H9 (cell line): ENCODE measurements around the gene CYP19A1. TPM values are rescaled to one million over a fixed set of nuclear protein-coding genes. Genes with fewer than 3 reads are reported as not detected.

ENCODE experiments used
- DNase-seq: peaks from one replicate; pipeline ENCODE4 v3.0.0-alpha.2; 2017
- H2AFZ ChIP-seq: one replicate; pipeline ENCODE4 v1.6.1; 2013; ENCODE audit warnings: mild to moderate bottlenecking, low read length, control low read depth, moderate library complexity
- H2AK5ac ChIP-seq: 2 replicates; pipeline ENCODE4 v1.6.1; 2013; ENCODE audit warnings: low read length, control low read depth, mixed read lengths; ENCODE audit not compliant: insufficient read length
- H2BK120ac ChIP-seq: one replicate; pipeline ENCODE4 v1.6.1; 2013; ENCODE audit warnings: low read depth, mild to moderate bottlenecking, low read length, control low read depth, inconsistent platforms; ENCODE audit not compliant: poor library complexity, severe bottlenecking
- H2BK12ac ChIP-seq: 2 replicates; pipeline ENCODE4 v1.6.1; 2013; ENCODE audit warnings: low read length, control low read depth, mixed read lengths, low read depth; ENCODE audit not compliant: insufficient read length
- H2BK15ac ChIP-seq: 2 replicates; pipeline ENCODE4 v1.6.1; 2013; ENCODE audit warnings: low read depth, low read length, control low read depth
- H2BK20ac ChIP-seq: one replicate; pipeline ENCODE4 v1.6.1; 2013; ENCODE audit warnings: low read depth, mild to moderate bottlenecking, low read length, control low read depth, inconsistent platforms; ENCODE audit not compliant: poor library complexity, severe bottlenecking
- H2BK5ac ChIP-seq: 2 replicates; pipeline ENCODE4 v1.6.1; 2013; ENCODE audit warnings: low read length, control low read depth, mixed read lengths; ENCODE audit not compliant: insufficient read length
- H3K14ac ChIP-seq: 2 replicates; pipeline ENCODE4 v1.6.1; 2013; ENCODE audit warnings: low read length, control low read depth; ENCODE audit not compliant: insufficient read depth
- H3K18ac ChIP-seq: 2 replicates; pipeline ENCODE4 v1.6.1; 2013; ENCODE audit warnings: low read depth, mild to moderate bottlenecking, mixed read lengths, low read length, control low read depth; ENCODE audit not compliant: insufficient read length
- H3K23ac ChIP-seq: 2 replicates; pipeline ENCODE4 v1.6.1; 2013; ENCODE audit warnings: low read length, control low read depth, mixed read lengths, low read depth; ENCODE audit not compliant: insufficient read length
- H3K23me2 ChIP-seq: 2 replicates; pipeline ENCODE4 v1.6.1; 2013; ENCODE audit warnings: low read depth, mild to moderate bottlenecking, mixed read lengths, low read length, control low read depth; ENCODE audit not compliant: insufficient read length, poor library complexity, severe bottlenecking
- H3K27ac ChIP-seq: 2 replicates; pipeline ENCODE4 v1.5.1; 2013; ENCODE audit warnings: low read length, control low read depth, mixed read lengths, low read depth; ENCODE audit not compliant: insufficient read length
- H3K27me3 ChIP-seq: 2 replicates; pipeline ENCODE4 v1.6.1; 2013; ENCODE audit warnings: low read length, control low read depth, inconsistent platforms; ENCODE audit not compliant: insufficient read depth
- H3K4ac ChIP-seq: 2 replicates; pipeline ENCODE4 v1.6.1; 2013; ENCODE audit warnings: low read depth, mild to moderate bottlenecking, control low read depth, inconsistent platforms, low read length, moderate library complexity
- H3K4me1 ChIP-seq: 2 replicates; pipeline ENCODE4 v1.6.1; 2013; ENCODE audit warnings: low read length, control low read depth, inconsistent platforms; ENCODE audit not compliant: insufficient read depth
- H3K4me2 ChIP-seq: 2 replicates; pipeline ENCODE4 v1.6.1; 2013; ENCODE audit warnings: low read length, control low read depth, mixed read lengths; ENCODE audit not compliant: insufficient read length, insufficient read depth
- H3K56ac ChIP-seq: 2 replicates; pipeline ENCODE4 v1.6.1; 2013; ENCODE audit warnings: low read depth, mild to moderate bottlenecking, mixed read lengths, low read length, control low read depth; ENCODE audit not compliant: insufficient read length
- H3K79me1 ChIP-seq: 2 replicates; pipeline ENCODE4 v1.6.1; 2013; ENCODE audit warnings: low read depth, mild to moderate bottlenecking, moderate library complexity, low read length, control low read depth, inconsistent platforms; ENCODE audit not compliant: insufficient read depth, poor library complexity, severe bottlenecking
- H3K79me2 ChIP-seq: 2 replicates; pipeline ENCODE4 v1.6.1; 2013; ENCODE audit warnings: low read length, control low read depth, inconsistent platforms; ENCODE audit not compliant: insufficient read depth
- H3K9ac ChIP-seq: 2 replicates; pipeline ENCODE4 v1.6.1; 2013; ENCODE audit warnings: low read length, control low read depth, mixed read lengths; ENCODE audit not compliant: insufficient read length; ENCODE audit errors: extremely low read depth
- H3K9me3 ChIP-seq: one replicate; pipeline ENCODE4 v1.6.1; 2013; ENCODE audit warnings: low read depth, low read length, inconsistent platforms; ENCODE audit not compliant: control insufficient read depth
- H3T11ph ChIP-seq: one replicate; pipeline ENCODE4 v1.6.1; 2013; ENCODE audit warnings: mild to moderate bottlenecking, low read length, control low read depth, inconsistent platforms
- H4K20me1 ChIP-seq: one replicate; pipeline ENCODE4 v1.6.1; 2013; ENCODE audit not compliant: control insufficient read depth, insufficient read length, insufficient read depth
- H4K5ac ChIP-seq: 2 replicates; pipeline ENCODE4 v1.6.1; 2013; ENCODE audit warnings: low read depth, mild to moderate bottlenecking, mixed read lengths, low read length, control low read depth; ENCODE audit not compliant: insufficient read length
- H4K8ac ChIP-seq: replicated peaks from 2 replicates; pipeline ENCODE4 v1.6.1; 2013; ENCODE audit warnings: low read length, control low read depth, mixed read lengths, low read depth; ENCODE audit not compliant: insufficient read length
- H4K91ac ChIP-seq: 2 replicates; pipeline ENCODE4 v1.6.1; 2013; ENCODE audit warnings: low read depth, mild to moderate bottlenecking, moderate library complexity, mixed read lengths, low read length, control low read depth; ENCODE audit not compliant: insufficient read length
- H3K27ac Mint-ChIP-seq, 3 experiments: 2 replicates in 2 of 3; 3 replicates in 1 of 3; pipeline ENCODE4 v1.8.0; 2020 to 2021; ENCODE audit warnings: mixed read lengths in 3 of 3, mild to moderate bottlenecking in 1 of 3, moderate library complexity in 1 of 3
- H3K27me3 Mint-ChIP-seq: 2 replicates; pipeline ENCODE4 v1.8.0; 2021; ENCODE audit warnings: low read depth, mild to moderate bottlenecking, moderate library complexity, mixed read lengths
- H3K36me3 Mint-ChIP-seq, 3 experiments: 2 replicates in 2 of 3; 3 replicates in 1 of 3; pipeline ENCODE4 v1.8.0; 2020 to 2021; ENCODE audit warnings: low read depth in 3 of 3, mixed read lengths in 3 of 3; ENCODE audit not compliant: insufficient read depth in 1 of 3
- H3K4me1 Mint-ChIP-seq, 2 experiments: 2 replicates each; pipeline ENCODE4 v1.8.0; 2020; ENCODE audit warnings: mixed read lengths in 2 of 2
- H3K4me3 Mint-ChIP-seq, 2 experiments: 2 replicates in 1 of 2; 3 replicates in 1 of 2; pipeline ENCODE4 v1.8.0; 2020 to 2021; ENCODE audit warnings: mild to moderate bottlenecking in 2 of 2, mixed read lengths in 2 of 2, moderate library complexity in 1 of 2
- H3K9me3 Mint-ChIP-seq, 2 experiments: 2 replicates in 1 of 2; 3 replicates in 1 of 2; pipeline ENCODE4 v1.8.0; 2020; ENCODE audit warnings: mild to moderate bottlenecking in 2 of 2, mixed read lengths in 2 of 2, moderate library complexity in 1 of 2
- WGBS: extraction: QIAGEN DNeasy Blood & Tissue Kit; methylation state at CpG from one replicate; pipeline ENCODE4 v1.1.7; 2013; ENCODE audit warnings: missing lambda C conversion rate, low lambda C conversion rate, mixed read lengths; ENCODE audit not compliant: insufficient read length; ENCODE audit errors: extremely low coverage; 5-methylcytosine and 5-hydroxymethylcytosine counted together
- total RNA-seq: library from RNA; stranded (reverse); gene quantifications from 2 replicates; pipeline ENCODE4 v1.2.1, GENCODE V29; 2021
- TF ChIP-seq, protein P1 (sequence below): fragments of 200-600 bp; sonication (generic); conservative IDR thresholded peaks from 3 replicates; pipeline ENCODE4 v1.8.0; 2021; ENCODE audit warnings: antibody characterized with exemption, mild to moderate bottlenecking

The CYP19A1 gene
- total RNA-seq, 1 experiment from 2014 or later: not detected

DNA sequence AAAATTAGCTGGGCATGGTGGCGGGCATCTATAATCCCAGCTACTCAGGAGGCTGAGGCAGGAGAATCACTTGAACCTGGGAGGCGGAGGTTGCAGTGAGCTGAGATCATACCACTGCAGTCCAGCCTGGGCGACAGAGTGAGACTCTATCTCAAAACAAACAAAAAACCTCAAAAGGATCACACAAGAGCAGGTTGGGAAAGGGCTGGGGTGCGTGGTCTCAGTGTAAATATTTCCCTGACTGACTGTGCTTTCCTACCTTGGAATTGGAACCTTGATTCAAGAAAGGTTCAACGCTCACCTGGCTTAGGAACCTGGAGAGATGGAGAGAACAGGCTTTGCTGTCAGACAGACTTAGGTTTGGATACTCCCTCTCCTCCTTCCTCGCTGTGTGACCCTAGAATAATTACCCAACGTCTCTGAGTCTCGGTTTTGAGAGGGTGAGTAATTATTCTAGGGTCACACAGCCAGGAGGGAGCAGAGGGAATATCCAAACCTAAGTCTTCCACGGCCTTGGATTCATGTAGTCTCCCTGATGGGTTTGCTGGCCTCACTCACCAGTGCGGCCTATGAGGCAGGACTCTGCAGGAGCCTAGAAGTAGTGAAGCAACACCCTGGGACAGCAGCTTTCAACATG is 24.6 kb downstream of the CYP19A1 start:
- H3K4me2 ChIP-seq: no peak overlapping the region
- Mint-ChIP-seq H3K27me3 (peaks cover 6% of the 10 kb centered on the region; the same call in 1 of the 2 replicates), H3K4me1 (peaks cover 4 to 11% of the 10 kb centered on the region in 2 experiments; a peak in 3 of 4 replicates), H3K9me3 (no peaks in the 10 kb centered on the region; a peak in 1 of 5 replicates), H3K27ac (no peak overlapping the region), H3K36me3 (no peaks in the 10 kb centered on the region), H3K4me3 (no peak overlapping the region)
- H4K5ac ChIP-seq: no peak overlapping the region
- no peaks in the 10 kb centered on the region for H3K4me1 ChIP-seq
- H4K91ac ChIP-seq: no peak overlapping the region
- no peaks in the 10 kb centered on the region for H3K79me2 ChIP-seq
- no peak overlapping the region for H2BK20ac ChIP-seq
- H3K14ac ChIP-seq: no peak overlapping the region
- H3K56ac ChIP-seq: no peak overlapping the region
- no peaks in the 10 kb centered on the region for H3K23me2 ChIP-seq
- H3K23ac ChIP-seq: no peak overlapping the region
- H3K4ac ChIP-seq: no peak overlapping the region
- no peak for DNase-seq
- no peak overlapping the region for H3K9ac ChIP-seq
- TF ChIP-seq, protein P1, sequence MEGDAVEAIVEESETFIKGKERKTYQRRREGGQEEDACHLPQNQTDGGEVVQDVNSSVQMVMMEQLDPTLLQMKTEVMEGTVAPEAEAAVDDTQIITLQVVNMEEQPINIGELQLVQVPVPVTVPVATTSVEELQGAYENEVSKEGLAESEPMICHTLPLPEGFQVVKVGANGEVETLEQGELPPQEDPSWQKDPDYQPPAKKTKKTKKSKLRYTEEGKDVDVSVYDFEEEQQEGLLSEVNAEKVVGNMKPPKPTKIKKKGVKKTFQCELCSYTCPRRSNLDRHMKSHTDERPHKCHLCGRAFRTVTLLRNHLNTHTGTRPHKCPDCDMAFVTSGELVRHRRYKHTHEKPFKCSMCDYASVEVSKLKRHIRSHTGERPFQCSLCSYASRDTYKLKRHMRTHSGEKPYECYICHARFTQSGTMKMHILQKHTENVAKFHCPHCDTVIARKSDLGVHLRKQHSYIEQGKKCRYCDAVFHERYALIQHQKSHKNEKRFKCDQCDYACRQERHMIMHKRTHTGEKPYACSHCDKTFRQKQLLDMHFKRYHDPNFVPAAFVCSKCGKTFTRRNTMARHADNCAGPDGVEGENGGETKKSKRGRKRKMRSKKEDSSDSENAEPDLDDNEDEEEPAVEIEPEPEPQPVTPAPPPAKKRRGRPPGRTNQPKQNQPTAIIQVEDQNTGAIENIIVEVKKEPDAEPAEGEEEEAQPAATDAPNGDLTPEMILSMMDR: no peak
- no peak overlapping the region for H2BK5ac ChIP-seq
- H2AFZ ChIP-seq: no peak overlapping the region
- no peaks in the 10 kb centered on the region for H3K9me3 ChIP-seq
- H3T11ph ChIP-seq: no peak overlapping the region
- no peak overlapping the region for H3K18ac ChIP-seq
- no peaks in the 10 kb centered on the region for H3K27me3 ChIP-seq
- H2BK15ac ChIP-seq: no peak overlapping the region
- H4K8ac ChIP-seq: no peak overlapping the region
- WGBS: no CpG with 5 or more reads among the region's 10 CpGs
- H3K27ac ChIP-seq: no peak overlapping the region
- no peak overlapping the region for H2AK5ac ChIP-seq
- no peak overlapping the region for H2BK12ac ChIP-seq
- no peak overlapping the region for H2BK120ac ChIP-seq
- H4K20me1 ChIP-seq: no peaks in the 10 kb centered on the region
- H3K79me1 ChIP-seq: no peaks in the 10 kb centered on the region
